NB4 (cell line): ENCODE measurements around the gene EIF3M.
"Not testable (repeated sequence)": the region's sequence is repeated elsewhere in the genome, so short reads cannot be mapped to it uniquely, and the experiment has no call there.

Experiments used
- DNase-seq: peaks from one replicate; pipeline ENCODE4 v3.0.0; 2010; ENCODE audit warnings: low read depth
- H3K4me3 ChIP-seq: one replicate; pipeline ENCODE4 v1.5.1; 2011; ENCODE audit warnings: mild to moderate bottlenecking, low read depth, low read length, moderate library complexity
- MYC ChIP-seq: IDR thresholded peaks from 2 replicates; pipeline ENCODE4 v1.6.1; 2011; ENCODE audit warnings: low read depth, low read length
- POLR2A ChIP-seq: IDR thresholded peaks from 2 replicates; pipeline ENCODE4 v1.6.1; 2011; ENCODE audit warnings: mild to moderate bottlenecking; ENCODE audit not compliant: insufficient read length; ENCODE audit errors: extremely low read depth
- TF ChIP-seq, protein P1 (sequence below): IDR thresholded peaks from 2 replicates; pipeline ENCODE4 v1.6.1; 2011; ENCODE audit warnings: low read depth, low read length
- TF ChIP-seq, protein P2 (sequence below): IDR thresholded peaks from one replicate; pipeline ENCODE4 v1.5.1; 2012; ENCODE audit warnings: low read depth, low read length

The EIF3M gene

DNA sequence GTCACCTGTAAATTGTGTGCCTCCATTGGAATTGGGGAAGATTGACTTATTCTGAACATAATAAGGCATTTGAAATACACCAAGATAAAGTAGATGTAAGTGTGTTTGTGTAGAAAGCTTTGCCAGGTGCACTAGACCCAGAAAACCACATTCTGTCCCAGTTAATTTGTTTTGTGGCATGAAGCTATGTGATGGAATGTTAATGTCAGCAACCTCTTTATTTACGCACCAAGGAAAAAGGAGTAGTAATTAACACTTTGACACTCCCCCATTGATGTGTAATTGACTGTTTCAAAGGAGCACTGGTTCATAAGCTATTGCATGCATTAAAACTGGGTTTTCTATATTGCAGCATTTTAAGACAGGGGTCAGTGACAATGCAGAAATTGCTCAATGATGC, 14.3 kb downstream of the EIF3M start:
- TF ChIP-seq, protein P1, sequence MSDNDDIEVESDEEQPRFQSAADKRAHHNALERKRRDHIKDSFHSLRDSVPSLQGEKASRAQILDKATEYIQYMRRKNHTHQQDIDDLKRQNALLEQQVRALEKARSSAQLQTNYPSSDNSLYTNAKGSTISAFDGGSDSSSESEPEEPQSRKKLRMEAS: no peak
- no peak for TF ChIP-seq POLR2A
- H3K4me3 ChIP-seq: no peak overlapping the region
- DNase-seq: no peak

DNA sequence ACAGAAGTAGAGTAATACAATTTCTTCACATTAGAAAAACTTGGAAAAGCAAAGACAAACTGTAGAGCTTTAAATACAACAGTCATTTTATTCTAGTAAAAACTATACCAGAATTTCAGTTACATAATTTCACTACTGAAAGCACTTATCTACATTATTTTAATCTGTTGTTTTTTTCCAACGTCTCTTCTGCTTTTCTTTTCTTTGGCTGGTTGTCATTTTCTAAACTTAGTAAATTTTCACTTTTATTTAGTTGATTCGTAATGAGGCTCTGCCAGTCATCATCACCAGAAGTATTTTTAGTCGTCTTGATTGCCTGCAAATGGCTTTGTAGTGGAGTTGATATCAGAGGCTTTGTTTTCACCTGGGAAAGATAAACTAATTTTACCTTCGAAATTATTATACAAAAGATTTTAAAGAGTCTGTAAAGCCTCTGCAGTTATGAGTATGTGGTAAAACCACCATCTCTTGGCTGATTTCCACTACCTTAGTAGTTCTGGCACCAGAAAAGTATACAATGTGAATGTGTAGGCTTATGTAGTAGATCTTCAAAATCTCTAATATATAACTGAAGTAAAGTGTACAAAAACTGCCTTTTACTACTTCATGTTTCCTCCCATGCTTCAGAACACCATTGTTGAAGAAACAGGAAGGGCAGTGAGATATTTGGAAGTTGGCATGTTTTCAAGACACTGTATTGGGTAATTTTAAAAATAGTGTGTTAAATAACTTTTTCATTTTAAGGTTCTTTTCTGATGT, 19.2 kb downstream of the EIF3M start:
- no peak for DNase-seq
- TF ChIP-seq, protein P1: no peak
- no peak for TF ChIP-seq MYC
- no peak for TF ChIP-seq POLR2A
- TF ChIP-seq, protein P2, sequence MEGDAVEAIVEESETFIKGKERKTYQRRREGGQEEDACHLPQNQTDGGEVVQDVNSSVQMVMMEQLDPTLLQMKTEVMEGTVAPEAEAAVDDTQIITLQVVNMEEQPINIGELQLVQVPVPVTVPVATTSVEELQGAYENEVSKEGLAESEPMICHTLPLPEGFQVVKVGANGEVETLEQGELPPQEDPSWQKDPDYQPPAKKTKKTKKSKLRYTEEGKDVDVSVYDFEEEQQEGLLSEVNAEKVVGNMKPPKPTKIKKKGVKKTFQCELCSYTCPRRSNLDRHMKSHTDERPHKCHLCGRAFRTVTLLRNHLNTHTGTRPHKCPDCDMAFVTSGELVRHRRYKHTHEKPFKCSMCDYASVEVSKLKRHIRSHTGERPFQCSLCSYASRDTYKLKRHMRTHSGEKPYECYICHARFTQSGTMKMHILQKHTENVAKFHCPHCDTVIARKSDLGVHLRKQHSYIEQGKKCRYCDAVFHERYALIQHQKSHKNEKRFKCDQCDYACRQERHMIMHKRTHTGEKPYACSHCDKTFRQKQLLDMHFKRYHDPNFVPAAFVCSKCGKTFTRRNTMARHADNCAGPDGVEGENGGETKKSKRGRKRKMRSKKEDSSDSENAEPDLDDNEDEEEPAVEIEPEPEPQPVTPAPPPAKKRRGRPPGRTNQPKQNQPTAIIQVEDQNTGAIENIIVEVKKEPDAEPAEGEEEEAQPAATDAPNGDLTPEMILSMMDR: no peak

DNA sequence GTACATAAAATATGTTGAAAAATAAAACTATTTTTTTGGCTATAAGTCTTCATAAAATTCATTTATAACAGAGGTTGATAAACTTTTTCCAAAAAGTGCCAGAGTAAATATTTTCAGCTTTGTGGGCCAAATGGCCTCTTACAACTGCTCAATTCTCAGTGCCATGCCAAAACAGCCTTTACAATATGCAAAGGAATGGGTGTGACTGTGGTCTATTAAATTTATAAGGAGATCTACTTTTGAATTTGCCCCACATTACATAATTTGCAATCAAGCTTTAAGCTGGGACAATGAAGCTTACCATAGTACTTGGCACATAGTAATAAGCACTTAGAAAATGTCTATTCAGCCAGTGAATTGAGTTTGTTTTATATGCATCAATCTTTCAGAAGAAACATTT, 22.6 kb downstream of the EIF3M start:
- DNase-seq: no peak
- no peak for TF ChIP-seq POLR2A
- no peak overlapping the region for H3K4me3 ChIP-seq

More for the DNA sequence above, 19.2 kb downstream of the EIF3M start:
- no peak overlapping the region for H3K4me3 ChIP-seq

DNA sequence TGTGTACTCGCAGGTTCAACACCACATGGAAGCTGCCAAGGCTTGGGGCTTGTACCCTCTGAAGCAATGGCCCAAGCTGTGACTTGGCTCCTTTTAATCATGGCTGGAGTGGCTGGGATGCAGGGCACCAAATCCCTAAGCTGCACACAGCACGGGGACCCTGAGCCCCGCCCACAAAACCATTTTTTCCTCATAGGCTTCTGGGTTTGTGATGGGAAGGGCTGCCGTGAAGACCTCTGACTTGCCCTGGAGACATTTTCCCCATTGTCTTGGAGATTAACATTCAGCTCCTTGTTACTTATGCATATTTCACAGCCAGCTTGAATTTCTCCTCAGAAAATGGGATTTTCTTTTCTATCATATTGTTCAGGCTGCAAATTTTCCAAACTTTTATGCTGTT, 25.2 kb downstream of the EIF3M start:
- not testable (repeated sequence) for DNase-seq, H3K4me3 ChIP-seq

DNA sequence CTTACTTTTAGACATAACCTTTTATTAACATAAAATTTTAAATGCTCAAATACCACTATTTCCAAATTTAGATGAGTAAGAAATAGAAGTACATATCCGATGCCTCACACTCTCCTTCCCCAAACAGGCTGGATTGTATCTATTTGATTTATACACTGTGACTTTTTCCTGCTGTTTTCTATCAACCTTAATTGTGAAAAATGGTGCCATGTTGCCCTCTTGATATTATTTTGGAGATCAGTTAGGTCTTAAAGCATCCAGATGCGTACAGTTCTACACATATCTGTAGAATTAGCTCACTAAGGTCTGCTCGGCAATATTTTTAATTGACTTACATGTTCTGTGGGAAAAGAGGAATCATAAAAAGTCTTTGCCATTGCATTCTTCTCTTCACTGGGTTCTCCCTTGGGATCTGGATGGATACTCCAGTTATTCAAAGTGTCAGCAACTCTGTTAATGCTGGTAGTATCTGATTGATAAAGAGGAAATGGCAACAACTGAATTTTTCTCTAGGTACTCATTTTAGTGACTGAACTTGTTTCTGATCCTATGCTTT, 27.2 kb downstream of the EIF3M start:
- TF ChIP-seq, protein P1: no peak
- TF ChIP-seq POLR2A (no peak), MYC (no peak)
- TF ChIP-seq, protein P2: no peak
- H3K4me3 ChIP-seq: no peak overlapping the region
- DNase-seq: no peak

DNA sequence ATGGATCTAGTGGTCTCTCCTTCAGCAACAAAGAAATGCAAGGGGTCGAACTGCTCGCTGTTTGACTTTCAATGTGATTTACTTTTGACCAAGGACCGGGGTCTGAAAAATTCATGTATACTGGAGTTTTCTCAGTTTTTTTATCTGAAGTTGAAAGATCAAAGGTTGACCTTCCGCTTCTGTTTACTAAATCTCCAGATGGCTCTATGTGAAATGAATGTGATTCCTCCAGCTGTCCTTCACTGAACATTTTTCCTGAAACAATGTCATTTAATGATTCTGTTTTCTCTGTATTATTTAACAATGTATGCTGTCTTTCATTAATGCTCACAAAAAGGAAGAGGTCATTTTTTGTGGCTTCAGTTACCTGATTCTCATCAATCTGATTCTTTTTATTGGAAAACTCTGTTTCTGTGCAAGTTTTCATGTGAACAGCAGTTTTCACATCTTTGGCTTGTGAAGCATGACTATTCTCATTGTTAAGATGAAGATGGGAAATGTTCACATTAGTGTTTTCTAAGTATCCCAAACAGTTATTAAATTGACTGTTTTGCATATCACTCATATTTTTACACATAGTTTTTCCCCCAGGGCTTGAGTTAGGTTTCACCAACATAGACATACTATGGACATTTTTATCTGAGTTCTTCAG, 30.0 kb downstream of the EIF3M start:
- TF ChIP-seq, protein P2: no peak
- no peak for TF ChIP-seq POLR2A
- TF ChIP-seq MYC: no peak
- TF ChIP-seq, protein P1: no peak
- H3K4me3 ChIP-seq: no peak overlapping the region
- no peak for DNase-seq

DNA sequence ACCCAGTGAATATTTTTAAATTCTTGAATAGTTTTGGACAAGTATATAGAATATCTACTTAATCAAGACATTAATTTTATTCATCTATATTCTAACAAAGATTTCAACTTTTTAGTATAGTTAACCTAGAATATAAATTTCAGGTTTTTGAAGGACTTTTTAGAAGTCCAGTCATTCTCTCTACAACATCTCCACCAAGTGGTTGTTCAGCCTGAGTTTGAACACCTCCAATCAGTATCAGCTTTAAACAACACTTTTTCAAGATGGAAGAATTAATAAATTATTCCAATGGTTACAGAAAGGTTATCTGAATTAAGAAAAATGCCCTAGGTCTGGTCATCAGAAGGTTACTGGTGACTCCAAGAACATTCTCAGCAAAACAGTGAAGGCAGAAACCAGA, 31.8 kb downstream of the EIF3M start:
- no peak overlapping the region for H3K4me3 ChIP-seq
- DNase-seq: no peak
- TF ChIP-seq MYC (no peak), POLR2A (no peak)
- TF ChIP-seq, protein P2: no peak
- TF ChIP-seq, protein P1: no peak
